IPS-15b (cell line): ENCODE data around the gene BABAM1.
"Not testable (repeated sequence)": the region's sequence is repeated elsewhere in the genome, so short reads cannot be mapped to it uniquely, and the experiment has no call there.

ENCODE experiments used
- H3K27me3 ChIP-seq: one replicate; pipeline ENCODE4 v1.6.1; 2013; ENCODE audit warnings: low read length; ENCODE audit not compliant: control insufficient read depth, insufficient read depth
- H3K36me3 ChIP-seq: one replicate; pipeline ENCODE4 v1.6.1; 2013; ENCODE audit warnings: low read length; ENCODE audit not compliant: control insufficient read depth, insufficient read depth
- H3K4me1 ChIP-seq: one replicate; pipeline ENCODE4 v1.6.1; 2013; ENCODE audit warnings: mild to moderate bottlenecking, low read length; ENCODE audit not compliant: control insufficient read depth, insufficient read depth
- H3K4me3 ChIP-seq: one replicate; pipeline ENCODE4 v1.5.1; 2013; ENCODE audit warnings: low read depth, low read length
- H3K9ac ChIP-seq: one replicate; pipeline ENCODE4 v1.6.1; 2013; ENCODE audit warnings: low read depth, mild to moderate bottlenecking, low read length
- H3K9me3 ChIP-seq: one replicate; pipeline ENCODE4 v1.6.1; 2013; ENCODE audit warnings: mild to moderate bottlenecking, low read length; ENCODE audit not compliant: control insufficient read depth, insufficient read depth

BABAM1 gene

GRCh38 chr19:17263712-17264640, 3.3 kb upstream of the BABAM1 start:
- Histone ChIP-seq H3K9me3 (no peaks in the 10 kb centered on the region), H3K9ac (peak overlapping the region; percentile 49), H3K4me3 (no peak overlapping the region), H3K27me3 (no peaks in the 10 kb centered on the region), H3K36me3 (peaks cover 2% of the 10 kb centered on the region), H3K4me1 (peaks cover 9% of the 10 kb centered on the region)

- Histone ChIP-seq H3K4me3 (peak within 1 kb of the TSS; percentile 13), H3K9ac (peak within 1 kb of the TSS; percentile 49), H3K4me1 (peaks cover 9% of the 10 kb centered on the region), H3K36me3 (peaks cover 3% of the 10 kb centered on the region), H3K27me3 (no peaks in the 10 kb centered on the region), H3K9me3 (no peaks in the 10 kb centered on the region)
These were observed 2.6 kb upstream of the BABAM1 start, which contains the start of gene USHBP1 for GRCh38 chr19:17264641-17264979. Gene USHBP1, minus strand, starts transcription at chr19:17264745. Its CDS starts 446 bp downstream, at chr19:17264299.

- H3K27me3 ChIP-seq: no peaks in the 10 kb centered on the region
- H3K9me3 ChIP-seq: no peaks in the 10 kb centered on the region
- peaks cover 9% of the 10 kb centered on the region for H3K4me1 ChIP-seq
- peaks cover 7% of the 10 kb centered on the region for H3K36me3 ChIP-seq
- H3K9ac ChIP-seq: no peak overlapping the region
- H3K4me3 ChIP-seq: no peak overlapping the region
These were observed 1.2 kb upstream of the BABAM1 start for GRCh38 chr19:17266026-17266425.

- Histone ChIP-seq H3K4me1 (peaks cover 9% of the 10 kb centered on the region), H3K9ac (no peak overlapping the region), H3K36me3 (peaks cover 12% of the 10 kb centered on the region), H3K27me3 (no peaks in the 10 kb centered on the region), H3K9me3 (no peaks in the 10 kb centered on the region), H3K4me3 (no peak overlapping the region)
These were observed 661 bp upstream of the BABAM1 start for GRCh38 chr19:17266589-17266974.

GRCh38 chr19:17268754-17269153, 1.5 kb downstream of the BABAM1 start:
- Histone ChIP-seq H3K36me3 (peaks cover 13% of the 10 kb centered on the region), H3K27me3 (no peaks in the 10 kb centered on the region), H3K4me1 (peaks cover 9% of the 10 kb centered on the region), H3K9me3 (no peaks in the 10 kb centered on the region), H3K9ac (no peak overlapping the region), H3K4me3 (no peak overlapping the region)

- H3K4me1 ChIP-seq, H3K9ac ChIP-seq, H3K27me3 ChIP-seq, H3K4me3 ChIP-seq, H3K9me3 ChIP-seq: not testable (repeated sequence)
- H3K36me3 ChIP-seq: peaks cover 38% of the 10 kb centered on the region
These were observed 7.6 kb downstream of the BABAM1 start for GRCh38 chr19:17274892-17275291.

- Histone ChIP-seq H3K27me3 (no peaks in the 10 kb centered on the region), H3K4me3 (no peak overlapping the region), H3K9ac (no peak overlapping the region), H3K36me3 (peaks cover 36% of the 10 kb centered on the region), H3K9me3 (no peaks in the 10 kb centered on the region), H3K4me1 (no peaks in the 10 kb centered on the region)
These were observed 8.4 kb downstream of the BABAM1 start for GRCh38 chr19:17275441-17276175.

GRCh38 chr19:17279436-17279835, 12.2 kb downstream of the BABAM1 start:
- Histone ChIP-seq H3K36me3 (peaks cover 34% of the 10 kb centered on the region), H3K9ac (no peak overlapping the region), H3K4me3 (no peak overlapping the region), H3K4me1 (no peaks in the 10 kb centered on the region), H3K9me3 (no peaks in the 10 kb centered on the region), H3K27me3 (no peaks in the 10 kb centered on the region)

GRCh38 chr19:17281391-17282304, 14.4 kb downstream of the BABAM1 start, which contains the start of gene ANKLE1:
Gene ANKLE1, plus strand, starts transcription at chr19:17281901. Its CDS starts 20 bp downstream, at chr19:17281921.
- no peak within 1 kb of the TSS for H3K9ac ChIP-seq
- H3K9me3 ChIP-seq: no peaks in the 10 kb centered on the region
- H3K27me3 ChIP-seq: no peaks in the 10 kb centered on the region
- H3K4me1 ChIP-seq: no peaks in the 10 kb centered on the region
- H3K36me3 ChIP-seq: peaks cover 31% of the 10 kb centered on the region
- peak within 1 kb of the TSS; percentile 75 for H3K4me3 ChIP-seq

- no peaks in the 10 kb centered on the region for H3K9me3 ChIP-seq
- peak overlapping the region; percentile 75 for H3K4me3 ChIP-seq
- H3K4me1 ChIP-seq: no peaks in the 10 kb centered on the region
- H3K36me3 ChIP-seq: peaks cover 27% of the 10 kb centered on the region
- no peak overlapping the region for H3K9ac ChIP-seq
- H3K27me3 ChIP-seq: no peaks in the 10 kb centered on the region
These were observed 15.4 kb downstream of the BABAM1 start for GRCh38 chr19:17282488-17283125.

- Histone ChIP-seq H3K9me3 (no peaks in the 10 kb centered on the region), H3K9ac (no peak overlapping the region), H3K27me3 (no peaks in the 10 kb centered on the region), H3K36me3 (peaks cover 26% of the 10 kb centered on the region), H3K4me3 (no peak overlapping the region), H3K4me1 (no peaks in the 10 kb centered on the region)
These were observed 16.3 kb downstream of the BABAM1 start for GRCh38 chr19:17283504-17283996.
